GM19193 (cell line): ENCODE data around the gene GRAMD2A.

Source experiments
- POLR2A ChIP-seq: IDR thresholded peaks from 4 replicates; pipeline ENCODE4 v1.6.1; 2011; ENCODE audit not compliant: insufficient read depth, insufficient read length; ENCODE audit errors: extremely low read depth

Gene GRAMD2A

GRCh38 chr15:72118017-72118978 is 79.3 kb downstream of the GRAMD2A start, which contains the start of the genes MYO9A and SENP8:
MYO9A (minus strand) TSS chr15:72118150; CDS start chr15:72046563, 71,587 bp downstream.
SENP8 (plus strand) TSS chr15:72118403; CDS start chr15:72139624, 21,221 bp downstream.
- peak; percentile 91 for TF ChIP-seq POLR2A

GRCh38 chr15:72117486-72118016 is 80.0 kb downstream of the GRAMD2A start:
- no peak for TF ChIP-seq POLR2A

DNA sequence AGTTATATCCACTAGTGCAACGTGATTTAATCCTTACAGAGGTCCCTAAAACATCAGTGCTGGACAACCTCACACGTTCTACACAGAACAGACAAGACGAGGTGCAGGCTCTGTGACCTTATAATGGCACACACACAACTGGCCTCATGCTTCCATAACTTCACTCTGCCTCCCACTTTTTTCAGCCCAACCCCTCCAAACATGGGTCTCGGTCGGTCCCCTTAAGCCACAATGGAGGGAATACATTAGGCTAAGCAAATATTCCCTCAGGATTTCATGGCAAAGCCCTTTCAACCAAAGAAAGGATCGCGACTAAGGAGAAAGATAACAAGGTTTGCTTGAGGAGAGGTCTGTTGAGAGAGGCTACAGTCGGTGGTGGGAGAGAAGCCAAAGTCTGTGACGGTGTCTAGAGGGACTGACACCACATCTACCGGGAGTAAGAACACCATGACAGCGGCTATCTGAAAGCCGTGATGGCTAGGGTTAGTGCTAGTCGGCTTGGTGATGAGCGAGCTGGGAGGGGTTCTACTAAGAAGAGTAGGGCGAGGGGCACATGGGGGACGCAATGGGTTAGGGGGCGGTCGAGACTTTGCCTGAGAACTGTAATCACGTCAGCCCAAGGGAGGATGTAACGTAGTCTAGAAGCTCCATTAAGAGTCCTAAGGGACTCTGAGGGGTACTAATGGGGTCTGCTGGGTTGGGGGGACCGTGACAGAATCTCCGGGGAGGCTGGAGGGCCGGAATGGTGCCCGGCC is 80.7 kb downstream of the GRAMD2A start:
- TF ChIP-seq POLR2A, result no peak

DNA sequence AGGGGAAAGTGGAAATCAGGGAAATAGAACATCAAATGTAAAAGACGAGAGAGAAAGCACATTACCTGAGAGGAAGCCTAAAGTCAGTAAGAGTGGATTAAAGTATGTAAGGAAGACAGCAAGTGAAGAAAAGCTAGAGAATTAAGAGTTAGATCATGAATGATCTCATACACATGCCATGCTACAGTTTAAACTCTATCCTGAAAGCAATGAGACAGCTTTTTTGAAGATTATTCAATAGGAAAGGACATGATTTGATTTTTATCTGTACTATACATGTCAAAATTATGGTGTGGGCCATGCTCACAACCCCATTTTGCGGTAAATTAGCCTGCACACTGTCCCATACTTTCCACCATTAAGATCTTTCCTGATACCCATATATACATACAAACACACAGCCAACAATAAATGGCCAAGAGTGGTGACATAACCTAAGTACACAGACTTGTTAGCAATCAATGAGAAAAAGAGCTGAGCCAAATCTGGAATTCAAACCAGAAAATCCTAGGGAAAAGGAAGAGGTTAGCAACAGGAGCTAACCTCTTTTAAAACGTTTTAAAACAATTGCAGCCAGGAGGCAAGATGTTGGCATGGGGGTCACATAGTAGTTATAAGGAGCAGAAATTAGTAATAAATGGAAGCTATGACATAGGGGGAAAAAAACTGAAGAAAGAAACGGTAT is 84.1 kb downstream of the GRAMD2A start:
- TF ChIP-seq POLR2A, result no peak

DNA sequence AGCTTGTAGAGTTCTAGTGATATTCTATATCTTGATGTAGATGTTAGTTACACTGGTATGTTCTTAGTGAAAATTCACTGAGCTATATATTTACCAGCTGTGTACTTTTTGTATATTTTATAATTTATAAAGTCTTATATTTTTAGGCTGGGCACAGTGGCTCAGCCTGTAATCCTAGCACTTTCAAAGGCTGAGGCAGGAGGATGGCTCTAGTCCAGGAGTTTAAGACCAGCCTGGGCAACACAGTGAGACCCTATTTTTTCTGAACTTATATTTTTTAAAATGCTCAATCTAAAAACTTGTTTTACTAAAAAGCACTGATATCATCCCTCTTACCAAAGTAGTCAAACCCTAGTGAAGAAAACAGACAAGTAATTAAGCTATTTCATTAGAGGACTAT is 84.8 kb downstream of the GRAMD2A start:
- TF ChIP-seq POLR2A, result no peak

DNA sequence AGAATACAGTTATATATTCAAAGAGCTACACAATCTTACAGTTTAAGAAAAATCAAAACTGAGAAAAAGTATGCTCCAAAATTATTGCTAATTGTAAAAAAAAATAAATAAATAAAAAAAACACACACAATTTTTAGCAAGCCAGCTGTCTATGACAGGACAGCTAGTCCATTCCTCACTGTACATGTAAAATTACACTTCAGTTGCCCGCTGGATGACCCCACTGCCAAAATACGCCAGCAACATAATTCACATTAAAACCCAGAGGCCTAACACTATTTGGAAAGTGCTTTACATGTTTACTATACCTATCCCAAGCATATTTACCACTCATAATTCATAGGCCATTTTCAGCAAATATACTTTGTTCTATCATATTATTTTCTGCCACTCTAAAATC is 85.5 kb downstream of the GRAMD2A start:
- no peak for TF ChIP-seq POLR2A

DNA sequence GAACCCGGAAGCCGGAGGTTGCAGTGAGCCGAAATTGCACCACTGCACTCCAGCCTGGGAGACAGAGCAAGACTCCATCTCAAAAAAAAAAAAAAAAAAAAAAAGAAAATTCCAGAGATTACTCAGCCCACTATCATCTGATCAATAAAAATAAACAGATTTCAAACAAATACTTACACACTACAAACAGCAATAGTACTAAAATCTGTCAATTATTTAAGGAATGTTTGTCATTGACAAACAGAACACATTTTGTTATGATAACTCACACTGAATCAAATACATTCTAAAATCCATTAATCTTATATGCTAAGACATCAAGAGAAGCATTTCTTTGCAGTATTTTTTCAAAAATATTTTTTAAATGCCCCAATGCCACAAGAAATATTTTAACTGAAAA is 87.2 kb downstream of the GRAMD2A start:
- no peak for TF ChIP-seq POLR2A
